ENCODE results near the gene ABCC10.

Gene ABCC10

GRCh38 chr6:43469947-43470346 is 42.6 kb downstream of the ABCC10 start:
- DNase-seq = no peak

GRCh38 chr6:43471399-43471798 is 44.1 kb downstream of the ABCC10 start:
- no peak for DNase-seq

GRCh38 chr6:43472515-43472914 is 45.2 kb downstream of the ABCC10 start:
- DNase-seq = no peak

GRCh38 chr6:43475516-43475915 is 48.2 kb downstream of the ABCC10 start:
- no peak for DNase-seq

GRCh38 chr6:43476746-43477145 is 49.4 kb downstream of the ABCC10 start:
- no peak for DNase-seq

GRCh38 chr6:43477235-43478007 is 50.1 kb downstream of the ABCC10 start, which contains the start of gene TJAP1:
TSS of gene TJAP1 (plus strand) at chr6:43477570. CDS start at chr6:43499002, 21,432 bp downstream.
- DNase-seq = peak; percentile 94 to 99

- no peak for DNase-seq
Observed at GRCh38 chr6:43478008-43478372, 50.6 kb downstream of the ABCC10 start.

- DNase-seq = no peak
Observed at GRCh38 chr6:43481075-43481474, 53.7 kb downstream of the ABCC10 start.

GRCh38 chr6:43481591-43482236 is 54.4 kb downstream of the ABCC10 start:
- DNase-seq = no peak

GRCh38 chr6:43488667-43489276 is 61.4 kb downstream of the ABCC10 start:
- no peak for DNase-seq

GRCh38 chr6:43489277-43490072 is 62.1 kb downstream of the ABCC10 start:
- no peak for DNase-seq

GRCh38 chr6:43490523-43490939 is 63.2 kb downstream of the ABCC10 start:
- DNase-seq = no peak

- DNase-seq = no peak
Observed at GRCh38 chr6:43491750-43492661, 64.7 kb downstream of the ABCC10 start.

- no peak for DNase-seq
Observed at GRCh38 chr6:43492673-43493072, 65.3 kb downstream of the ABCC10 start.

- no peak for DNase-seq
Observed at GRCh38 chr6:43493230-43493629, 65.9 kb downstream of the ABCC10 start.

- DNase-seq = no peak
Observed at GRCh38 chr6:43493833-43494232, 66.5 kb downstream of the ABCC10 start.

- DNase-seq = no peak
Observed at GRCh38 chr6:43494321-43494720, 67.0 kb downstream of the ABCC10 start.

GRCh38 chr6:43494766-43495165 is 67.4 kb downstream of the ABCC10 start:
- no peak for DNase-seq

- no peak for DNase-seq
Observed at GRCh38 chr6:43495409-43495941, 68.1 kb downstream of the ABCC10 start.

GRCh38 chr6:43496370-43497128 is 69.2 kb downstream of the ABCC10 start:
- no peak for DNase-seq

- DNase-seq = no peak
Observed at GRCh38 chr6:43497129-43497396, 69.7 kb downstream of the ABCC10 start.
